Large intestine (tissue), 3 donors: ENCODE measurements around the gene THBS1. TPM values are rescaled to one million over a fixed set of nuclear protein-coding genes. Genes with fewer than 3 reads are reported as not detected.

ENCODE experiments used
- DNase-seq, 2 donors: peaks; one replicate each; pipeline versions ENCODE4 v3.0.0 to v3.0.0-alpha.2; 2013
- H3K27ac ChIP-seq: one replicate; pipeline ENCODE4 v1.5.1; 2013; ENCODE audit warnings: low read length
- H3K27me3 ChIP-seq: 2 replicates; pipeline ENCODE4 v1.6.1; 2013; ENCODE audit warnings: low read length; ENCODE audit not compliant: control insufficient read depth, insufficient read depth
- H3K36me3 ChIP-seq: 2 replicates; pipeline ENCODE4 v1.6.1; 2013; ENCODE audit warnings: low read length; ENCODE audit not compliant: control insufficient read depth, insufficient read depth
- H3K4me1 ChIP-seq: one replicate; pipeline ENCODE4 v1.6.1; 2013; ENCODE audit warnings: low read length; ENCODE audit not compliant: control insufficient read depth, insufficient read depth
- H3K4me3 ChIP-seq: one replicate; pipeline ENCODE4 v1.5.1; 2013; ENCODE audit warnings: low read length
- H3K9me3 ChIP-seq: one replicate; pipeline ENCODE4 v1.6.1; 2013; ENCODE audit warnings: mild to moderate bottlenecking, low read depth, low read length, moderate library complexity; ENCODE audit not compliant: control insufficient read depth
- WGBS: methylation state at CpG from one replicate; pipeline ENCODE4 v1.1.5; 2013; ENCODE audit warnings: low lambda C conversion rate; ENCODE audit not compliant: insufficient coverage; 5-methylcytosine and 5-hydroxymethylcytosine counted together
- polyA plus RNA-seq: library from polyadenylated mRNA; unstranded; fragments of 120-200 nt; gene quantifications from one replicate; pipeline ENCODE4 v1.2.1, GENCODE V29; 2013

Gene THBS1
- polyA plus RNA-seq, 1 donor = 34.0 TPM

- Histone ChIP-seq H3K27ac (no peak overlapping the region), H3K4me3 (no peak overlapping the region), H3K27me3 (no peaks in the 10 kb centered on the region), H3K9me3 (peaks cover 15% of the 10 kb centered on the region), H3K36me3 (peaks cover 90% of the 10 kb centered on the region), H3K4me1 (peaks cover 8% of the 10 kb centered on the region)
- WGBS = 100% methylated on average over 1 of the region's 13 CpGs
- no peak for DNase-seq
Measured at GRCh38 chr15:39587731-39588530, 7.1 kb downstream of the THBS1 start.

- peaks cover 15% of the 10 kb centered on the region for H3K9me3 ChIP-seq
- DNase-seq = no peak
- H3K27ac ChIP-seq = no peak overlapping the region
- no CpG with 5 or more reads among the region's 13 CpGs for WGBS
- no peaks in the 10 kb centered on the region for H3K27me3 ChIP-seq
- peaks cover 8% of the 10 kb centered on the region for H3K4me1 ChIP-seq
- H3K4me3 ChIP-seq = no peak overlapping the region
- peaks cover 94% of the 10 kb centered on the region for H3K36me3 ChIP-seq
Measured at GRCh38 chr15:39588531-39589192, 7.8 kb downstream of the THBS1 start.

GRCh38 chr15:39589193-39589814, 8.4 kb downstream of the THBS1 start:
- Histone ChIP-seq H3K4me1 (peaks cover 2% of the 10 kb centered on the region), H3K36me3 (peaks cover 94% of the 10 kb centered on the region), H3K9me3 (peaks cover 10% of the 10 kb centered on the region), H3K27ac (no peak overlapping the region), H3K4me3 (no peak overlapping the region), H3K27me3 (no peaks in the 10 kb centered on the region)
- DNase-seq = no peak
- WGBS = 97% methylated on average over 4 of the region's 14 CpGs

- 90% methylated on average over 2 of the region's 13 CpGs for WGBS
- Histone ChIP-seq H3K4me3 (no peak overlapping the region), H3K4me1 (no peaks in the 10 kb centered on the region), H3K9me3 (peaks cover 11% of the 10 kb centered on the region), H3K36me3 (peaks cover 95% of the 10 kb centered on the region), H3K27me3 (no peaks in the 10 kb centered on the region), H3K27ac (no peak overlapping the region)
- DNase-seq = no peak
Measured at GRCh38 chr15:39589815-39590644, 9.2 kb downstream of the THBS1 start.

- no peak overlapping the region for H3K4me3 ChIP-seq
- WGBS = 60% methylated on average over 1 of the region's 11 CpGs
- H3K27me3 ChIP-seq = no peaks in the 10 kb centered on the region
- peaks cover 24% of the 10 kb centered on the region for H3K9me3 ChIP-seq
- H3K36me3 ChIP-seq = peaks cover 92% of the 10 kb centered on the region
- H3K27ac ChIP-seq = no peak overlapping the region
- no peak for DNase-seq
- H3K4me1 ChIP-seq = no peaks in the 10 kb centered on the region
Measured at GRCh38 chr15:39591141-39591895, 10.4 kb downstream of the THBS1 start.

GRCh38 chr15:39591896-39592315, 11.0 kb downstream of the THBS1 start:
- WGBS = 70% methylated on average over 2 of the region's 2 CpGs
- Histone ChIP-seq H3K27ac (no peak overlapping the region), H3K36me3 (peaks cover 86% of the 10 kb centered on the region), H3K9me3 (peaks cover 30% of the 10 kb centered on the region), H3K4me3 (no peak overlapping the region), H3K4me1 (peaks cover 3% of the 10 kb centered on the region), H3K27me3 (no peaks in the 10 kb centered on the region)
- no peak for DNase-seq

GRCh38 chr15:39592500-39592899, 11.6 kb downstream of the THBS1 start:
- peaks cover 5% of the 10 kb centered on the region for H3K4me1 ChIP-seq
- H3K36me3 ChIP-seq = peaks cover 80% of the 10 kb centered on the region
- no peak for DNase-seq
- no peak overlapping the region for H3K27ac ChIP-seq
- H3K27me3 ChIP-seq = no peaks in the 10 kb centered on the region
- H3K4me3 ChIP-seq = no peak overlapping the region
- peaks cover 31% of the 10 kb centered on the region for H3K9me3 ChIP-seq
- WGBS = no CpG with 5 or more reads among the region's 6 CpGs

GRCh38 chr15:39593071-39593655, 12.3 kb downstream of the THBS1 start:
- H3K4me1 ChIP-seq = peaks cover 11% of the 10 kb centered on the region
- H3K27ac ChIP-seq = no peak overlapping the region
- peaks cover 73% of the 10 kb centered on the region for H3K36me3 ChIP-seq
- DNase-seq = no peak
- no CpG with 5 or more reads among the region's 15 CpGs for WGBS
- no peak overlapping the region for H3K4me3 ChIP-seq
- no peaks in the 10 kb centered on the region for H3K27me3 ChIP-seq
- H3K9me3 ChIP-seq = peaks cover 31% of the 10 kb centered on the region

GRCh38 chr15:39593656-39594445, 13.0 kb downstream of the THBS1 start:
- DNase-seq = no peak
- no peak overlapping the region for H3K27ac ChIP-seq
- no peaks in the 10 kb centered on the region for H3K27me3 ChIP-seq
- WGBS = 100% methylated on average over 1 of the region's 7 CpGs
- no peak overlapping the region for H3K4me3 ChIP-seq
- peaks cover 66% of the 10 kb centered on the region for H3K36me3 ChIP-seq
- peaks cover 11% of the 10 kb centered on the region for H3K4me1 ChIP-seq
- H3K9me3 ChIP-seq = peaks cover 30% of the 10 kb centered on the region
